ENCODE results near the gene PKMYT1.
"Not testable (repeated sequence)": the region's sequence is repeated elsewhere in the genome, so short reads cannot be mapped to it uniquely, and the experiment has no call there.

Gene PKMYT1

GRCh38 chr16:2959206-2959605, 21.0 kb downstream of the PKMYT1 start:
- DNase-seq (ENCODE audit: low spot score), result no peak

GRCh38 chr16:2956579-2956956, 23.7 kb downstream of the PKMYT1 start:
- DNase-seq (ENCODE audit: low spot score), result no peak

GRCh38 chr16:2955779-2956578, 24.3 kb downstream of the PKMYT1 start:
- no peak for DNase-seq (ENCODE audit: low spot score)

GRCh38 chr16:2955438-2955778, 24.8 kb downstream of the PKMYT1 start:
- no peak for DNase-seq (ENCODE audit: low spot score)

GRCh38 chr16:2954656-2955381, 25.4 kb downstream of the PKMYT1 start:
- DNase-seq (ENCODE audit: low spot score), result no peak

- no peak for DNase-seq (ENCODE audit: low spot score)
Measured at GRCh38 chr16:2953706-2954627, 26.3 kb downstream of the PKMYT1 start.

DNA sequence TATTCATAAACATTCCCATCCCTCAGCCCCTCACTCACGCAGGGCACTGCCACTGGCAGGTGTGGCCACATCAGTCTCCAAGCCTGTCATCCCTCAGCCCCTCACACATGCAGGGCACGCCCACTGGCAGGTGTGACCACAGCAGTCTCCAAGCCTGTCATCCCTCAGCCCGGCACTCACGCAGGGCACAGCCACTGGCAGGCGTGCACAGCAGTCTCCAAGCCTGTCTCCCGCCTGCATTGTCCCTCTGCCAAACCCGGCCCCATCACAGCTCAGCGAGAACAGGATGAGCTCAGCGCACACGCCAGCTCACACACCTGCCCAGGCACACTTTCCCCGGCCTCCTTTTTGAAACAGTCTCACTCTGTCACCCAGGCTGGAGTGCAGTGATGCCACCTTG, 27.6 kb downstream of the PKMYT1 start:
- no peak for DNase-seq (ENCODE audit: low spot score)

GRCh38 chr16:2950773-2951172, 29.5 kb downstream of the PKMYT1 start:
- DNase-seq (ENCODE audit: low spot score), result no peak

- no peak for DNase-seq (ENCODE audit: low spot score)
Measured at GRCh38 chr16:2950353-2950724, 29.9 kb downstream of the PKMYT1 start.

DNA sequence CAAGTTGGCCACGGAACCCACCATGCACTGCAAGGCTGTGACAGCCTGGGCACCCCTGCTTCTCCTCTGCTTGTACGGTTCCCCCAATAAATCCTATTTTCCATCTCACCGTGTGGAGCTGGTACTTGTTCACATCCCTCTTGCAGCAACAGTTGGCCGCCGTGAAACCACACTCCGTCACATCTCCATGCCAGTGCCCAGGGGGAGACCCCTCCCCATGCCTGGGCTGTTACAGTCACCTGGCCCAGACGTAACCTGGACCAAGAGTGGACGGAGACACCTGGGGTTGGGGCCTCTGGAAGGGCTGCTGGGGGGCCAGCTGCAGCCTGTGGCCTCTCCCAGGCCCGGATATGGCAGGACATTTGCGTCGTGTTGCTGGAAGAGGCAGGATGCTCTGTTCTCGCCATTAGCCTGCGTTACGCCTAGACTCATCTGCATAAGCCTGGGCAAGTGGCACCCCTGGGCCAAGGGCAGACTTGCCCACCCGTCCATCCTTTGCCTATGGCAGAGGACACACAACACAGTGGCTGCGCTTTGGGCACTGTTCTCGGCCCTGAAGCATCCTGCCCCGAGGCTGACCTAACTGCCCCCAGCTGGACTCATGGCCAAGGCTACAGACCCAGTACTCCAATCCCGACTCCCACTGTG, 30.4 kb downstream of the PKMYT1 start:
- no peak for DNase-seq (ENCODE audit: low spot score)

DNA sequence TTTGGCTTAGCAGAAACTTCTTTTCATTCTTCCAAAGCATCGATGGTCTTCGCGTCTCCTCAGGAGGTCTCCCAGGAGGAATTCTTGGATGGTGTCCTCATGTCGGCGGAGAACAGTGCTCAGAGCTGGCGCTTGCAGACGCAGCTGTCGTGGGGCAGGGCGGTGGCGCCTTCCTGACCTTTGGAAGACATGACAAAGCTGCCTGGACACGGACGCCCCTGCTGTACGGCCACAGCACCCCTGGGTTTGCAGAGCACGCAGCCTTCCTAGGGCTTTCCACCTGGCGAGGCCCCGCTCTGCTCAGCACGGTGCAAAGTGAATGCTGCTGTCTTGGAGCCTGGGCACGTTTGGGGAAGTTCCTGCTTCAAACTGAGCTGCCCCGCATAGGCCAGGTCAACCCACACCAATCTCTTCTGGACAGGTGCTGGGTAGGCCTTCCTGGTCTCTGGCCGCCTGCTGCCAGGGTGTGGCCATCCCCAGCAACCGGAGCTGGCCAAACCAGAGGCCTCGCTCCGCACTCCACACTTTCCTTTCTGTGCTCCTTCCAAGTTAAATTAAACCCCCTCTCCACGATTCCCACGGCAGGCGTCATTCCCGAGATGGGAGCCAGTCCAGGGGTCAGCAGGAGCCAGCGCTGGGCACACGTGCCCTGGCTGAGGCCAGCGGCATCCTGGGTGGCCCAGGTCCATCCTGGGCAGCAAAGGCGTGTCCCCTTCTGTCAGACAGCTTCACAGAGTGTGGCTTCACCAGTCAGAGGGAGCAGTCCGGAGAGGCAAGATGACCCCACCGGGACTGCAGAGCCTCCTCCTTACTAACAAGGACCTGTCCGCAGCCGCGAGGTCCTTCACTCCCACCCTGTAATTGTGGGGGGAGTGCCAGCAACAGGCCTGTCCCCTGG, 31.2 kb downstream of the PKMYT1 start:
- no peak for DNase-seq (ENCODE audit: low spot score)

DNA sequence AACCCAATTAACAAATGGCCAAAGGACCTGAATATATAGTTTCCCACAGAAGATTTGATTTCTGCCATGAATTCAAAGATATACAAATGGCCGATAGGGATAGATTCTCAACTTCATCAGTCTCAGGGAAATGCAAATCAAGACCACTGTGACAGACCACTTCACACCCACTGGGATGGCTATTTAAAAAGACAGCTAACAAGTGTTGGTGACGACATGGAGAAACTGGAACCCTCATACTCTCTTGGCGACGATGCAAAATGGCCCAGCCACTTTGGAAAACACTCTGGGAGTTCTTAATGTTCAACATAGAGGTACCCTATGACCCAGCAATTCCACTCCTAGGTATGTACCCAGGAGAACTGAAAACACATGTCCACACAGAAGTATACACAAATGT, 33.6 kb downstream of the PKMYT1 start:
- DNase-seq (ENCODE audit: low spot score), result no peak

DNA sequence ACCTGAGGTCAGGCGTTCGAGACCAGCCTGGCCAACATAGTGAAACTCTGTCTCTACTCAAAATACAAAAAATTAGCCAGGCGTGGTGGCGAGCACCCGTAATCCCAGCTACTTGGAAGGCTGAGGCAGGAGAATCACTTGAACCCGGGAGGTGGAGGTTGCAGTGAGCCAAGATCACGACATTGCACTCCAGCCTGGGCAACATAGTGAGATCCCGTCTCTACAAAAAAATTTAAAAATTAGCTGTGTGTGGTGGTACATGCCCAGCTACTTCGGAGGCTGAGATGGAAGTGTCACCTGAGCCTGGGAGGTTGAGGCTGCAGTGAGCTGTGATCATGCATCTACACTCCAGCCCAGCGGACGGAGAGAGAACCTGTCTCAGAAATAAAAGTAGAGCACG, 36.5 kb downstream of the PKMYT1 start:
- DNase-seq (ENCODE audit: low spot score), result not testable (repeated sequence)

- no peak for DNase-seq (ENCODE audit: low spot score)
Measured at GRCh38 chr16:2942045-2942444, 38.2 kb downstream of the PKMYT1 start.

DNA sequence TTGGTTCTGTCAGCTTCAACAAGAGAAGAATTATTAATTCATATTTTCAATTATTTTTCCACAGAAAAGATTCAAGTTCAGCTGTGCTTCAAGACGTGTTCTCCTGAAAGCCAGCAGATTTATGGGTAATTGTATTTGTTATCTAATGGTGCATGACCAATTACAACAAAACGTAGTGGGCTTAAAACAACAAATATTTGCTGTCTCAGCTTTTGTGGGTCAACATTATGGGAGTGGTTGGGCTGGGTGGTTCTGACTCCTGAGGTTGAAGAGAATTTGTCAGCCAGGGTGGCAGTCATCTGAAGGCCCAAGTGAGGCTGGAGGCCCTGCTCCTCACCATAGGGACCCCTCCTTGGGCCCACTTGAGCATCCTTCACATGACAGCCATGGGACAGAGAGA, 40.3 kb downstream of the PKMYT1 start:
- no peak for DNase-seq (ENCODE audit: low spot score)

- DNase-seq (ENCODE audit: low spot score), result no peak
Measured at GRCh38 chr16:2938206-2938605, 42.0 kb downstream of the PKMYT1 start.

DNA sequence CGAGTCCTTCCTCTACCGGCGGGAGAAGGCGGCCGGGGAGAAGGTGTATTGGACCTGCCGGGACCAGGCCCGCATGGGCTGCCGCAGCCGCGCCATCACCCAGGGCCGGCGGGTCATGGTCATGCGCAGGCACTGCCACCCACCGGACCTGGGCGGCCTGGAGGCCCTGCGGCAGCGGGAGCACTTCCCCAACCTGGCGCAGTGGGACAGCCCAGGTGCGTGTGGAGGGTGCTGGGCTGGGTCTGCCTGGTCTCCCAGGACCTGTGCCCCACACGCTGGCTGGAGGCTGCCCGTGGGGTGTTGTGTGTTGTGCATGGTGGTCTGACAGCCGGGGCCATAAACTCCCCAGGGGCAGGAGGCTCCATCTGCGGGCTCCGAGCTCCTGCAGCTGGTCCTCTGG, 43.1 kb downstream of the PKMYT1 start:
- DNase-seq (ENCODE audit: low spot score), result no peak

DNA sequence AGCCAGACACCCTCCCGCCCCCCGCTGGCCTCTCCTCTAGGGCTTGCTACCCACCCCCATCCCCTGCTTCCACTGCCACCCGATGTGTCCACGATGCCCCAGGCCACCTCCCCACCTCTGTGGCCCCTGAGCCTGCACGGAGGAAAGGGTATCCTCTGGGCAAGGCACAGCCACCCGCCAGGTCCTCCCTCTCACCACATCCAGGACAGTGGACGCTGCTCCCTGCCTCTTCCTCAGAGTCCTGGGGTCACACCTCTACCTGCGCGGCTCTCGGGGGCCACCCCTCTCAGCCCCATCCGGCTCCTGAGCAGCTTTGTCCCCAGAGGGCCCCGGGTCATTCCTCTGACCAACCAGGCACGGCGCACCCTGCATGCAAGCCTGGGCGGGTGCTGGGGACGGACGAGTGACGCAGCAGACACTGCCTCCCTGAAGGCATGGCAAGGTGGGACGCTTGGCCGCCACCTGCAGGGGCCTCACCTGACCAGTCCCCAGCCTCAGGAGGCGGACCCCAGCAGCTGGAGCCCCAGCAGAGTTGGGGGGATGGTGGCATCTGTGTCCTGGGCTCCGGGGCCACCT, 43.7 kb downstream of the PKMYT1 start:
- no peak for DNase-seq (ENCODE audit: low spot score)

DNA sequence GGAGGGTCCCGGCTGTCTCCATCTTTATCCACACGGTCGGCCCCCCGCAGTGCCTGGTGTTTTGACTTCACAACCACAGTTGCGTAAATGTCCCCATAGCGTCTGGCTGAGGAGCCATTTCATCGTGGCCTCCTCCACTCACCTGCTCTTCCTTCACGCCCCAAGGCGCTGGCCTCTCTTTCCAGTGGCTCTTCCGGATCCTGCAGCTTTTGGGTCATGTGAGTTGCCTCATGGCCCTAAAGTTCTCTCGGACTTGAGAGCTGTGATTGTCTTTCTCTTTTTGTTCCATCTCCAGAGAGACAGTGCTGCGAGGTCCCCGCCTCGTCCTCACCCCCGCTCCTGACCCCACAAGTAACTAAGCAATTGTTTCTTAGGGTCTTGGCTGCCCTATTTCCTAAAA, 45.8 kb downstream of the PKMYT1 start:
- DNase-seq (ENCODE audit: low spot score), result no peak

DNA sequence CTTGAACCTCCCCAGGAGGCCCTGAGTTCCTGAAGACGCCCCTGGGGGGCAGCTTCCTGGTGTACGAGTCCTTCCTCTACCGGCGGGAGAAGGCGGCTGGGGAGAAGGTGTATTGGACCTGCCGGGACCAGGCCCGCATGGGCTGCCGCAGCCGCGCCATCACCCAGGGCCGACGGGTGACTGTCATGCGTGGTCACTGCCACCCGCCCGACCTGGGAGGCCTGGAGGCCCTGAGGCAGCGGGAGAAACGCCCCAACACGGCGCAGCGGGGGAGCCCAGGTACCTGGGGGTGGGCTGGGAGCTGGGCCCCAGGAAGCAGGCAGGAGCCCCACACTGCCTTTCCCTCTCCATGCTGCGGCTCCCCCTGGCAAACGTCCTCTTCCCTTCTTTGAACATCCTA, 46.5 kb downstream of the PKMYT1 start:
- no peak for DNase-seq (ENCODE audit: low spot score)

DNA sequence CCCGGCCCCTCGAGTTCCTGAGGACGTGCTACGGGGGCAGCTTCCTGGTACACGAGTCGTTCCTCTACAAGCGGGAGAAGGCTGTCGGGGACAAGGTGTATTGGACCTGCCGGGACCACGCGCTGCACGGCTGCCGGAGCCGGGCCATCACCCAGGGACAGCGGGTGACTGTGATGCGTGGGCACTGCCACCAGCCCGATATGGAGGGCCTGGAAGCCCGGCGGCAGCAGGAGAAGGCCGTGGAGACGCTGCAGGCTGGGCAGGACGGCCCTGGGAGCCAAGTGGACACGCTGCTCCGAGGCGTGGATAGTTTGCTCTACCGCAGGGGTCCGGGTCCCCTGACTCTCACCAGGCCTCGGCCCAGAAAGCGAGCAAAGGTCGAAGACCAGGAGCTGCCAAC, 47.1 kb downstream of the PKMYT1 start:
- DNase-seq (ENCODE audit: low spot score), result no peak

Data from hematopoietic multipotent progenitor cell treated with erythropoietin and hydrocortisone succinate and interleukin-3 and kit ligand, for 15 days (in vitro differentiated cells).